Spleen (tissue), 7 donors: ENCODE data around the gene PDE6C.

Experiments used
- POLR2A ChIP-seq, 3 donors: fragments of 450-650 bp; IDR thresholded peaks; one replicate each; pipeline ENCODE4 v1.5.1; 2017; ENCODE audit warnings: antibody characterized with exemption in 3 of 3, mild to moderate bottlenecking in 1 of 3
- TF ChIP-seq, protein P1 (sequence below), 11 experiments: fragments of 200-600 bp in 7 of 11; fragments of 450-650 bp in 4 of 11; sonication (generic) in 4 of 11; IDR thresholded peaks in 8 of 11; conservative IDR thresholded peaks in 3 of 11; 1 replicate in 7 of 11; 2 replicates in 4 of 11; pipeline versions ENCODE4 v1.4.0 to v1.8.0; 2016 to 2021; ENCODE audit warnings: antibody characterized with exemption in 11 of 11, inconsistent platforms in 4 of 11, mild to moderate bottlenecking in 1 of 11
- donor health status: DM: no; HTN: no; CAD: no; lungs with moderate emphysema.
- donor health status: DM: no; HTN: no; CAD: no.
- donor health status: DM: no; HTN: no; CAD: no.

- TF ChIP-seq, protein P1, sequence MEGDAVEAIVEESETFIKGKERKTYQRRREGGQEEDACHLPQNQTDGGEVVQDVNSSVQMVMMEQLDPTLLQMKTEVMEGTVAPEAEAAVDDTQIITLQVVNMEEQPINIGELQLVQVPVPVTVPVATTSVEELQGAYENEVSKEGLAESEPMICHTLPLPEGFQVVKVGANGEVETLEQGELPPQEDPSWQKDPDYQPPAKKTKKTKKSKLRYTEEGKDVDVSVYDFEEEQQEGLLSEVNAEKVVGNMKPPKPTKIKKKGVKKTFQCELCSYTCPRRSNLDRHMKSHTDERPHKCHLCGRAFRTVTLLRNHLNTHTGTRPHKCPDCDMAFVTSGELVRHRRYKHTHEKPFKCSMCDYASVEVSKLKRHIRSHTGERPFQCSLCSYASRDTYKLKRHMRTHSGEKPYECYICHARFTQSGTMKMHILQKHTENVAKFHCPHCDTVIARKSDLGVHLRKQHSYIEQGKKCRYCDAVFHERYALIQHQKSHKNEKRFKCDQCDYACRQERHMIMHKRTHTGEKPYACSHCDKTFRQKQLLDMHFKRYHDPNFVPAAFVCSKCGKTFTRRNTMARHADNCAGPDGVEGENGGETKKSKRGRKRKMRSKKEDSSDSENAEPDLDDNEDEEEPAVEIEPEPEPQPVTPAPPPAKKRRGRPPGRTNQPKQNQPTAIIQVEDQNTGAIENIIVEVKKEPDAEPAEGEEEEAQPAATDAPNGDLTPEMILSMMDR (IDR thresholded peaks at IDR 0.05 in 8 of 11, conservative IDR thresholded peaks at IDR 0.05 in 3 of 11), result no peak
- TF ChIP-seq POLR2A (IDR thresholded peaks at IDR 0.05), result no peak
Observed at GRCh38 chr10:93678386-93678785, 66.0 kb downstream of the PDE6C start.
